Ectodermal cell (in vitro differentiated cells): ENCODE results near the gene SERTAD3.

Source experiments
- H3K27ac ChIP-seq: 2 replicates; pipeline ENCODE4 v1.7.0; 2013; ENCODE audit warnings: mild to moderate bottlenecking, low read depth, low read length; ENCODE audit not compliant: insufficient read depth, poor library complexity, severe bottlenecking
- H3K27me3 ChIP-seq: 2 replicates; pipeline ENCODE4 v1.7.0; 2013; ENCODE audit warnings: mild to moderate bottlenecking, low read length; ENCODE audit not compliant: insufficient read depth, control insufficient read depth, poor library complexity, severe bottlenecking
- H3K36me3 ChIP-seq: one replicate; pipeline ENCODE4 v1.7.0; 2013; ENCODE audit warnings: low read length; ENCODE audit not compliant: control insufficient read depth, insufficient read depth
- H3K4me1 ChIP-seq: one replicate; pipeline ENCODE4 v1.7.0; 2013; ENCODE audit warnings: low read length; ENCODE audit not compliant: control insufficient read depth, insufficient read depth
- H3K4me3 ChIP-seq: 2 replicates; pipeline ENCODE4 v1.7.0; 2013; ENCODE audit warnings: low read depth, low read length, control low read depth; ENCODE audit not compliant: insufficient read depth
- H3K9me3 ChIP-seq: 2 replicates; pipeline ENCODE4 v1.7.0; 2013; ENCODE audit warnings: mild to moderate bottlenecking, low read length, moderate library complexity; ENCODE audit not compliant: control insufficient read depth
- WGBS, 2 experiments: methylation state at CpG; one replicate each; pipeline ENCODE4 v1.1.7; 2013; ENCODE audit warnings: missing lambda C conversion rate in 2 of 2; 5-methylcytosine and 5-hydroxymethylcytosine counted together

Gene SERTAD3

DNA sequence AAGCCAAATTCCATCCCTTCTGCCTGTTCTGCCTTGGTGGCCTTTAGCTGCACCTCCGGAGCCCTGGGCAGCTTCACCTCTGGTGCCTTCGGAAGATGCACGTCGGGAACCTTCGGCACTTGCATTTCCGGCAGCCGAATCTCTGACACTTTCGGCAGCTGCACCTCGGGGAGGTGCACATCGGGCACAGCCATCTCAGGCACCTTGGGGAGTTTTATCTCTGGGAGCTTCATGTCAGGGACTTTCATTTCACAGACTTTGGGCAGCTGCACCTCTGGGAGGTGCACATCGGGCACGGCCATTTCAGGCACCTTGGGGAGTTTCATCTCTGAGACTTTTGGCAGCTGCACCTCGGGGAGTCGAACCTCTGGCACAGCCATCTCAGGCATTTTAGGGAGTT, 48.2 kb downstream of the SERTAD3 start:
- Histone ChIP-seq H3K36me3 (no peaks in the 10 kb centered on the region), H3K27me3 (no peaks in the 10 kb centered on the region), H3K4me3 (no peak overlapping the region), H3K9me3 (no peaks in the 10 kb centered on the region), H3K4me1 (no peaks in the 10 kb centered on the region), H3K27ac (no peak overlapping the region)
- 93% methylated on average over 14 of the region's 14 CpGs for WGBS, 2 experiments

DNA sequence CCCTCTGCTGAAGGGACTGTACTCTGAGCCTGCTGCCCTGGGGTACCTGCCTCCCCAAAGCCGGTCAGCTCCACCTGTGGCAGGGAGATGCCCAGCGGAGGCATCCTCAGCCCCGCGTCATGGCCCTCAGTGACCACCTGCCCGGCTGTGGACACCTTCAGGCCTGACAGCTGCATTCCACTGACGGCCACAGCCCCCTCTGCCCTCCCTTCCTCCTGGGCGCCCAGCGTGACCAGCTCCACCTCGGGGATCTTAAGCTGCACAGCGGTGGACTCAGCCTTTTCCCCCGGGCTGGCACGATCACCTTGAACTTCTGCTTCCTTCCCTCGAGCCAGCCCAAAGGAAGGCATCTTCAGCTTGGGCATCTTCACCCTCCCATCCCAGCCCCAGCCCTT, 49.3 kb downstream of the SERTAD3 start:
- Histone ChIP-seq H3K27ac (no peak overlapping the region), H3K9me3 (no peaks in the 10 kb centered on the region), H3K4me3 (no peak overlapping the region), H3K4me1 (no peaks in the 10 kb centered on the region), H3K36me3 (no peaks in the 10 kb centered on the region), H3K27me3 (no peaks in the 10 kb centered on the region)
- WGBS, 2 experiments = 80 to 83% methylated on average over 13 of the region's 13 CpGs

DNA sequence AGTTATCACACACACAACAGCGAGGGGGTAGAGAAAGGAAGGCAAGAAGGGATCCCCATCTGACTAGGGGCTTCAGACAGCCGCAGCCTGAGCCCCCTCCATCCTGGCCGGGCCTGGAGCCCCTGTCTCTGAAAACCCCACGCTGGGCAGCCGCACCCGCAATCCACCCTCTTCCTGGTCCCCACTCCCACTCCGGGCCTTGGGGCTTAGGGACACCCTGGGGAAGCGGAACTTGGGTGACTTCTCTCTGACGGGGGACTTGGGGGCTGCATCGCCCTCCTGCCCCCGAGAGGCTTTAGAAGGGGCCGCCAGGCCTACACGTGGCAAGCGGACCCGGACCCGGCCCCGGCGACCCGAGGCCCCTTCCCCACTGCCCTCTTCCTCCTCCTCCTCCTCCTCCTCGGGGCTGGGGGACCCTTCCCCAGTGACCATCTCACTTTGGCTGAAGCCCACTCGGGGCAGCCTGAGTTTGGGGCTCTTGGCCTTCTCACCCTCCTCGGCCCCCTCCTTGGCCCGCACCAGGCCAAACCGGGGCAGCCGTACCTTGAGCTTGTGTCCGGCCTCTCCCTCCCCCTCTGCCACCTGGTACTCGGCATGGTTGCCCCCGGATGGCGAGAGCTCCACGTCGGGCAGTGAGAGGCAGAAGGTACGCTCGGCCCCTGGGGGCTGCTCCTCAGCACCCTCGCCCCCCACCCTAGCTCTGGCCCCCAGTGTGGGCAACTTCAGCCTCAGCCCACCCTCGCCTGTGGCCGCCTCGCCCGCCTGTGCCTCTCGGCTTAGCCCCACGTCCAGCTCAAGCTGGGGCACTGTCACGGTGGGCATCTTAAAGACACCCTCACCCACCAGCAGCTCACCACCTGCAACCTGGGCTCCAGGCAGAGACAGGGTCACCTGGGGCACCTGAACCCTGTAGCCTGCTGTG, 50.0 kb downstream of the SERTAD3 start:
- Histone ChIP-seq H3K27ac (no peak overlapping the region), H3K9me3 (no peaks in the 10 kb centered on the region), H3K36me3 (no peaks in the 10 kb centered on the region), H3K4me1 (no peaks in the 10 kb centered on the region), H3K27me3 (no peaks in the 10 kb centered on the region), H3K4me3 (no peak overlapping the region)
- 92 to 93% methylated on average over 41 of the region's 41 CpGs for WGBS, 2 experiments

DNA sequence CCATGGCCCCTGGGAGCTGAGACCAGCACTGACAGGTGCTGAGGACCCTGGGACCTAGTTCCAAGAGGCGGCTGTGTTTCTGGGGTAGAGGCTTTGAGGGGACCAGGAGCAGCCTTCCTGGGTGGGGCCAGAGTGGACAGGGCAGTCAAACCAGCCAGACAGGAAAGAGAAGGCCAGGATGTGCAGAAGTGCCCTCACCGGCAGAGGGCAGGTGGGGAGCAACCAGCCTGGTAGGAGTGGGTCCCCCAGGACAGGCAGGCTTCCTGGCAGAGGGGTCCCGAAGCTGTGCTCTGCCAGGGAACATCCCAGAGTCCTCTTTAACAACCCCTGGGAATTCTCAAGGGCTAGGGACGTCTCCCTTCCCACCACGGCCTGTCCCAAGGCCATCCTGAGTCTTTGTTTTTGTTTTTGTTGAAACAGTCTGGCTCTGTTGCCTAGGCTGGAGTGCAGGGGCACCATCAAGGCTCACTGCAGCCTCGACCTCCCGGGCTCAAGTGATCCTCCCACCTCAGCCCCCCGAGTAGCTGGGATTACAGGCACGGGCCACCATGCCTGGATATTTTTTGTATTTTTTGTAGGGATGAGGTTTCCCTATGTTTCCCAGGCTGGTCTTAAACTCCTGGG, 51.1 kb downstream of the SERTAD3 start:
- H3K27ac ChIP-seq = no peak overlapping the region
- no peaks in the 10 kb centered on the region for H3K4me1 ChIP-seq
- 84 to 85% methylated on average over 9 of the region's 9 CpGs for WGBS, 2 experiments
- no peaks in the 10 kb centered on the region for H3K36me3 ChIP-seq
- H3K4me3 ChIP-seq = no peak overlapping the region
- H3K9me3 ChIP-seq = no peaks in the 10 kb centered on the region
- no peaks in the 10 kb centered on the region for H3K27me3 ChIP-seq

DNA sequence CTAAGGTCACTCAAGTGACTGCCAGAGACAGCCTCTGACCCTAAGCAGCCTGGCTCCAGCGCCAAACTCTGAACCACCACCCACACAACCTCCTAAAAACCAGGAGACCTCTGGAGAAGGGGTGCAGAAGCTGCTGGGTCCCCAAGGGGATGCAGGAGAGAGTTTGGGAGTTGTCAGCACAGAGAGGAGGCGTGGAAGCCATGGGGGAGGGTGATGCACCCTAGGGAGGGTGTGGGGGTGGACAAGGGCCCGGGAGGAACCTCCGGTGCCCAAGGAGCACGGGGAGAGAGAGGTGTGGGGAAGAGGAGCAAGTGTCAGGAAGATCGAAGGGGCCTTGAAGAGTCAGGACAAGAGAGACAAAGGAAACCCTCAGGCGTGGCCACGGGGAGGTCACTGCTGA, 52.0 kb downstream of the SERTAD3 start:
- 85 to 88% methylated on average over 7 to 8 of the region's 8 CpGs for WGBS, 2 experiments
- no peaks in the 10 kb centered on the region for H3K27me3 ChIP-seq
- no peak overlapping the region for H3K4me3 ChIP-seq
- no peaks in the 10 kb centered on the region for H3K4me1 ChIP-seq
- H3K36me3 ChIP-seq = no peaks in the 10 kb centered on the region
- no peak overlapping the region for H3K27ac ChIP-seq
- no peaks in the 10 kb centered on the region for H3K9me3 ChIP-seq
